SK-N-SH (cell line): ENCODE data around the gene ETV1. TPM values are rescaled to one million over a fixed set of nuclear protein-coding genes. Genes with fewer than 3 reads are reported as not detected.

Experiments
- CTCF ChIA-PET: fragments of 300-600, 350-600 bp; formaldehyde crosslinking; extraction: SDS; loops from one replicate; lab custom pipeline; 2021; lab: Yijun Ruan, JAX
- POLR2A ChIA-PET: fragments of 350-600 bp; sonication (Branson Sonifier 250); formaldehyde crosslinking; extraction: SDS; loops from one replicate; lab custom pipeline; 2020; ENCODE audit warnings: antibody characterized with exemption, inconsistent platforms; lab: Yijun Ruan, JAX
- DNase-seq: peaks from one replicate; pipeline ENCODE4 v3.0.0; 2012
- H2AFZ ChIP-seq: fragments of 200-600 bp; sonication (generic); 2 replicates; pipeline ENCODE4 v1.8.1; 2016; ENCODE audit warnings: antibody characterized with exemption, mild to moderate bottlenecking, low read depth
- H3F3A ChIP-seq: fragments of 200-600 bp; sonication (generic); replicated peaks from 2 replicates; pipeline ENCODE3; 2016; ENCODE audit warnings: antibody characterized with exemption, mild to moderate bottlenecking; ENCODE audit not compliant: insufficient read depth
- H3K27ac ChIP-seq, 2 experiments: fragments of 200-500 bp in 1 of 2; fragments of 200-600 bp in 1 of 2; sonication (Bioruptor generic) in 1 of 2; sonication (generic), shearing (Covaris generic) in 1 of 2; 2 replicates each; pipeline versions ENCODE4 v1.5.1 to v1.6.1; 2014 to 2016; ENCODE audit warnings: low read depth in 2 of 2, inconsistent platforms in 1 of 2, low read length in 1 of 2, mild to moderate bottlenecking in 1 of 2, mixed read lengths in 1 of 2
- H3K27me3 ChIP-seq: fragments of 200-600 bp; sonication (generic), shearing (Covaris generic); 2 replicates; pipeline ENCODE4 v1.6.1; 2016; ENCODE audit warnings: mixed run types; ENCODE audit not compliant: insufficient read depth
- H3K36me3 ChIP-seq, 2 experiments: fragments of 200-500 bp in 1 of 2; fragments of 200-600 bp in 1 of 2; sonication (Bioruptor generic) in 1 of 2; sonication (generic) in 1 of 2; replicated peaks in 1 of 2; 2 replicates each; pipeline versions ENCODE3 to v1.5.1; 2014 to 2016; ENCODE audit warnings: low read length in 1 of 2, mild to moderate bottlenecking in 1 of 2; ENCODE audit not compliant: insufficient read depth in 2 of 2, control insufficient read depth in 1 of 2
- H3K4me1 ChIP-seq, 2 experiments: fragments of 200-500 bp in 1 of 2; fragments of 200-600 bp in 1 of 2; sonication (Bioruptor generic) in 1 of 2; sonication (generic), shearing (Covaris generic) in 1 of 2; 2 replicates each; pipeline versions ENCODE4 v1.5.1 to v1.6.1; 2014 to 2016; ENCODE audit warnings: low read depth in 1 of 2, low read length in 1 of 2, mixed run types in 1 of 2; ENCODE audit not compliant: insufficient read depth in 2 of 2, control insufficient read depth in 1 of 2
- H3K4me2 ChIP-seq: fragments of 200-600 bp; sonication (generic), shearing (Covaris generic); 2 replicates; pipeline ENCODE4 v1.6.1; 2017; ENCODE audit warnings: mixed run types
- H3K4me3 ChIP-seq, 2 experiments: fragments of 200-500 bp in 1 of 2; fragments of 200-600 bp in 1 of 2; sonication (Bioruptor generic) in 1 of 2; sonication (generic), shearing (Covaris generic) in 1 of 2; 2 replicates each; pipeline versions ENCODE4 v1.5.1 to v1.8.1; 2014 to 2016; ENCODE audit warnings: low read depth in 2 of 2, inconsistent platforms in 1 of 2, low read length in 1 of 2, mild to moderate bottlenecking in 1 of 2, mixed read lengths in 1 of 2, moderate library complexity in 1 of 2
- H3K79me2 ChIP-seq: fragments of 200-600 bp; sonication (generic); 2 replicates; pipeline ENCODE4 v1.8.1; 2017; ENCODE audit warnings: mild to moderate bottlenecking; ENCODE audit not compliant: insufficient read depth
- H3K9ac ChIP-seq: fragments of 200-600 bp; sonication (generic); 2 replicates; pipeline ENCODE4 v1.6.1; 2017; ENCODE audit warnings: mixed run types
- H3K9me2 ChIP-seq: fragments of 200-600 bp; sonication (generic); 2 replicates; pipeline ENCODE4 v1.6.1; 2017; ENCODE audit warnings: mixed run types
- H3K9me3 ChIP-seq: fragments of 200-600 bp; sonication (generic); 2 replicates; pipeline ENCODE4 v1.6.1; 2017; ENCODE audit warnings: mixed run types, mild to moderate bottlenecking, moderate library complexity
- H4K20me1 ChIP-seq: fragments of 200-600 bp; sonication (generic); 2 replicates; pipeline ENCODE4 v1.6.1; 2017; ENCODE audit warnings: mild to moderate bottlenecking, mixed run types; ENCODE audit not compliant: insufficient read depth
- CTCF ChIP-seq: fragments of 200-600 bp; sonication (generic); IDR thresholded peaks from 2 replicates; pipeline ENCODE4 v1.6.1; 2017; ENCODE audit warnings: antibody characterized with exemption, mild to moderate bottlenecking, moderate library complexity
- ELF1 ChIP-seq: IDR thresholded peaks from 2 replicates; pipeline ENCODE4 v1.4.0; 2012
- EP300 ChIP-seq, 2 experiments: IDR thresholded peaks; 2 replicates each; pipeline versions ENCODE4 v1.4.0 to v1.6.1; 2012; ENCODE audit warnings: borderline replicate concordance in 1 of 2, low read depth in 1 of 2, low read length in 1 of 2
- EZH2phosphoT487 ChIP-seq: fragments of 200-600 bp; sonication (generic); IDR thresholded peaks from 2 replicates; pipeline ENCODE4 v1.6.1; 2017; ENCODE audit warnings: low read depth, mixed run types, mild to moderate bottlenecking, antibody characterized with exemption, moderate library complexity, borderline replicate concordance
- FOXJ3 ChIP-seq: sonication (generic); formaldehyde crosslinking; IDR thresholded peaks from 2 replicates; pipeline ENCODE4 v1.5.1; 2020; ENCODE audit warnings: mild to moderate bottlenecking, missing genetic modification reagents
- GABPA ChIP-seq: IDR thresholded peaks from 2 replicates; pipeline ENCODE4 v1.4.0; 2012; ENCODE audit warnings: low read depth, mild to moderate bottlenecking
- GATA2 ChIP-seq: sonication (generic); formaldehyde crosslinking; IDR thresholded peaks from 2 replicates; pipeline ENCODE4 v1.5.0; 2020; ENCODE audit warnings: mild to moderate bottlenecking, missing genetic modification reagents
- IRF3 ChIP-seq: fragments of 150-350 bp; IDR thresholded peaks from 2 replicates; pipeline ENCODE4 v1.6.1; 2016; ENCODE audit warnings: mild to moderate bottlenecking, low read depth, low read length
- JUND ChIP-seq: IDR thresholded peaks from 2 replicates; pipeline ENCODE4 v1.4.0; 2012
- MAX ChIP-seq: IDR thresholded peaks from 2 replicates; pipeline ENCODE4 v1.4.0; 2012; ENCODE audit warnings: low read depth
- MXI1 ChIP-seq: IDR thresholded peaks from 2 replicates; pipeline ENCODE4 v1.6.1; 2012; ENCODE audit warnings: mild to moderate bottlenecking, low read depth, low read length, improper control_type of control experiment
- NRF1 ChIP-seq: IDR thresholded peaks from 2 replicates; pipeline ENCODE4 v1.6.1; 2012; ENCODE audit warnings: low read depth, mild to moderate bottlenecking, low read length
- PBX3 ChIP-seq: IDR thresholded peaks from 2 replicates; pipeline ENCODE4; 2012
- RCOR1 ChIP-seq: fragments of 150-350 bp; IDR thresholded peaks from 2 replicates; pipeline ENCODE4 v1.6.1; 2017; ENCODE audit warnings: antibody characterized with exemption, low read length
- RFX5 ChIP-seq: IDR thresholded peaks from 2 replicates; pipeline ENCODE4 v1.6.1; 2012; ENCODE audit warnings: mild to moderate bottlenecking, improper control_type of control experiment, low read length
- SIN3A ChIP-seq: IDR thresholded peaks from 2 replicates; pipeline ENCODE4 v1.6.1; 2012; ENCODE audit warnings: low read depth, mild to moderate bottlenecking, low read length, moderate library complexity, borderline replicate concordance
- TAF1 ChIP-seq: IDR thresholded peaks from 2 replicates; pipeline ENCODE4 v1.6.1; 2012; ENCODE audit warnings: low read depth, mild to moderate bottlenecking, low read length, moderate library complexity, borderline replicate concordance
- TEAD4 ChIP-seq: IDR thresholded peaks from 2 replicates; pipeline ENCODE4 v1.4.0; 2012; ENCODE audit warnings: mild to moderate bottlenecking, borderline replicate concordance; ENCODE audit not compliant: insufficient read depth
- USF1 ChIP-seq: IDR thresholded peaks from 2 replicates; pipeline ENCODE4 v1.4.0; 2012; ENCODE audit warnings: low read depth, borderline replicate concordance
- USF2 ChIP-seq: fragments of 150-350 bp; IDR thresholded peaks from 2 replicates; pipeline ENCODE4 v1.6.1; 2017; ENCODE audit warnings: antibody characterized with exemption, low read length, low read depth, borderline replicate concordance
- WGBS: methylation state at CpG from one replicate; pipeline ENCODE4 v1.1.6; 2017; ENCODE audit warnings: low lambda C conversion rate; 5-methylcytosine and 5-hydroxymethylcytosine counted together
- polyA plus RNA-seq, 3 experiments: library from polyadenylated mRNA; depleted of rRNA; stranded (reverse); fragments of >200 nt; gene quantifications; 2 replicates each; pipeline ENCODE4 v1.2.3, GENCODE V29; 2012

Gene ETV1
- polyA plus RNA-seq, 1 of the 3 experiments (the other 2 are of a cell fraction) = 24.9 TPM

GRCh38 chr7:13911909-13912308 is 77.6 kb downstream of the ETV1 start:
- 95% methylated on average over 2 of the region's 2 CpGs for WGBS
- H3K4me2 ChIP-seq = no peak overlapping the region
- CTCF ChIA-PET = interaction anchor here (0.6 to 1.6 kb wide), 6 partner anchors 11 to 776 kb away, joined by 3 to 5 read pairs (median 3); partner anchors contain the start of gene ETV1
- POLR2A ChIA-PET = no interaction called here
- H2AFZ ChIP-seq = no peak overlapping the region
- H3K9me2 ChIP-seq = no peaks in the 10 kb centered on the region
- DNase-seq = no peak
- H3K79me2 ChIP-seq = no peaks in the 10 kb centered on the region
- H4K20me1 ChIP-seq = no peaks in the 10 kb centered on the region
- H3K36me3 ChIP-seq = peaks cover 4 to 6% of the 10 kb centered on the region in 2 experiments
- no peak overlapping the region for H3K4me3 ChIP-seq
- no peaks in the 10 kb centered on the region for H3K27me3 ChIP-seq
- H3F3A ChIP-seq = peaks cover 8% of the 10 kb centered on the region
- no peak overlapping the region for H3K27ac ChIP-seq
- H3K9me3 ChIP-seq = no peaks in the 10 kb centered on the region
- TF ChIP-seq RFX5 (no peak), EZH2phosphoT487 (no peak), EP300 (IDR thresholded peaks at IDR 0.05; ENCODE audit: borderline replicate concordance in 1 of 2, low read depth in 1 of 2, low read length in 1 of 2) (no peak), USF1 (no peak), SIN3A (no peak), FOXJ3 (CRISPR knock-in tag) (no peak), ELF1 (no peak), TEAD4 (no peak), IRF3 (no peak), MXI1 (no peak), PBX3 (no peak), NRF1 (no peak), USF2 (no peak), GABPA (no peak), CTCF (no peak), JUND (no peak), TAF1 (no peak), GATA2 (CRISPR knock-in tag) (no peak), RCOR1 (no peak), MAX (no peak)
- H3K9ac ChIP-seq = no peak overlapping the region
- H3K4me1 ChIP-seq = peaks cover 0 to 16% of the 10 kb centered on the region in 2 experiments; a peak in 3 of 4 replicates
